OCI-LY1 (cell line): ENCODE data around the gene IGF2R.

ENCODE experiments used
- CTCF ChIP-seq: fragments of 200-600 bp; sonication (generic), shearing (Covaris generic); IDR thresholded peaks from 2 replicates; pipeline ENCODE4 v1.5.1; 2017; ENCODE audit warnings: mild to moderate bottlenecking, antibody characterized with exemption, low read length, moderate library complexity, mixed read lengths
- EZH2 ChIP-seq: fragments of 200-600 bp; sonication (generic), shearing (Covaris generic); IDR thresholded peaks from 2 replicates; pipeline ENCODE4 v1.8.0; 2017; ENCODE audit warnings: borderline replicate concordance, mixed run types, mild to moderate bottlenecking, antibody characterized with exemption, low read length, moderate library complexity, mixed read lengths

- TF ChIP-seq CTCF (no peak), EZH2 (no peak)
Measured at GRCh38 chr6:160048471-160048870, 79.6 kb downstream of the IGF2R start.
